HEK293 (cell line): ENCODE measurements around the gene PKNOX2.

ENCODE experiments used
- CTCF ChIA-PET: fragments of 350-600 bp; formaldehyde crosslinking; extraction: SDS; loops from one replicate; lab custom pipeline; 2021; ENCODE audit warnings: antibody characterized with exemption; lab: Yijun Ruan, JAX
- POLR2A ChIA-PET: fragments of 300-600 bp; formaldehyde crosslinking; extraction: SDS; loops from one replicate; lab custom pipeline; 2020; ENCODE audit warnings: antibody characterized with exemption, inconsistent platforms; lab: Yijun Ruan, JAX
- H3K27ac ChIP-seq: fragments of 200-500 bp; sonication (Bioruptor generic); 2 replicates; pipeline ENCODE4 v1.5.1; 2014; ENCODE audit warnings: low read depth, low read length, control low read depth, inconsistent platforms; ENCODE audit errors: extremely low read depth
- H3K36me3 ChIP-seq, 2 experiments: fragments of 200-500 bp in 1 of 2; sonication (Bioruptor generic) in 1 of 2; 1 replicate in 1 of 2; 2 replicates in 1 of 2; pipeline ENCODE4 v1.5.1; 2014 to 2017; ENCODE audit warnings: inconsistent platforms in 2 of 2, low read length in 2 of 2; ENCODE audit not compliant: control insufficient read depth in 2 of 2, insufficient read depth in 1 of 2
- H3K4me1 ChIP-seq: fragments of 200-500 bp; sonication (Bioruptor generic); 2 replicates; pipeline ENCODE4 v1.5.1; 2014; ENCODE audit warnings: mild to moderate bottlenecking, low read length, inconsistent platforms; ENCODE audit not compliant: control insufficient read depth, insufficient read depth
- H3K4me3 ChIP-seq: 2 replicates; pipeline ENCODE4 v1.5.1; 2011; ENCODE audit warnings: low read depth, mild to moderate bottlenecking, control low read depth, low read length, moderate library complexity
- H3K9me3 ChIP-seq: fragments of 200-500 bp; sonication (Bioruptor generic); 2 replicates; pipeline ENCODE4 v1.5.1; 2014; ENCODE audit warnings: low read depth, low read length, inconsistent platforms; ENCODE audit not compliant: control insufficient read depth, insufficient read depth
- GFI1B ChIP-seq: fragments of 450-650 bp; formaldehyde crosslinking; IDR thresholded peaks from 2 replicates; pipeline ENCODE4 v1.5.1; 2016; ENCODE audit warnings: missing biosample characterization, missing genetic modification characterization
- OVOL3 ChIP-seq: fragments of 450-650 bp; formaldehyde crosslinking; IDR thresholded peaks from 2 replicates; pipeline ENCODE4 v1.5.1; 2016; ENCODE audit warnings: missing biosample characterization, missing genetic modification characterization
- ZNF169 ChIP-seq: fragments of 450-650 bp; formaldehyde crosslinking; IDR thresholded peaks from 2 replicates; pipeline ENCODE4 v1.5.1; 2016; ENCODE audit warnings: missing biosample characterization, missing genetic modification characterization
- ZNF202 ChIP-seq: fragments of 450-650 bp; formaldehyde crosslinking; IDR thresholded peaks from 2 replicates; pipeline ENCODE4 v1.5.1; 2016; ENCODE audit warnings: missing biosample characterization, missing genetic modification characterization, borderline replicate concordance
- ZNF211 ChIP-seq: fragments of 450-650 bp; formaldehyde crosslinking; IDR thresholded peaks from 2 replicates; pipeline ENCODE4 v1.5.1; 2016; ENCODE audit warnings: low read depth, missing biosample characterization, missing genetic modification characterization
- ZNF274 ChIP-seq, 2 experiments: fragments of 200-500 bp in 1 of 2; fragments of 450-650 bp in 1 of 2; sonication (Bioruptor generic) in 1 of 2; formaldehyde crosslinking in 1 of 2; IDR thresholded peaks; 2 replicates each; pipeline versions ENCODE4 v1.5.1 to v1.6.1; 2014 to 2016; ENCODE audit warnings: borderline replicate concordance in 1 of 2, inconsistent platforms in 1 of 2, low read length in 1 of 2, missing biosample characterization in 1 of 2, missing genetic modification characterization in 1 of 2
- ZNF404 ChIP-seq: fragments of 450-650 bp; formaldehyde crosslinking; IDR thresholded peaks from 2 replicates; pipeline ENCODE4 v1.5.1; 2017; ENCODE audit warnings: missing biosample characterization, missing genetic modification characterization
- ZNF416 ChIP-seq: fragments of 450-650 bp; formaldehyde crosslinking; IDR thresholded peaks from 2 replicates; pipeline ENCODE4 v1.5.1; 2016; ENCODE audit warnings: missing biosample characterization, missing genetic modification characterization
- ZNF473 ChIP-seq: fragments of 450-650 bp; formaldehyde crosslinking; IDR thresholded peaks from 2 replicates; pipeline ENCODE4 v1.5.1; 2017; ENCODE audit warnings: missing biosample characterization, missing genetic modification characterization
- ZNF530 ChIP-seq: fragments of 450-650 bp; formaldehyde crosslinking; IDR thresholded peaks from 2 replicates; pipeline ENCODE4 v1.5.1; 2016; ENCODE audit warnings: low read depth, missing biosample characterization, missing genetic modification characterization
- ZNF549 ChIP-seq: fragments of 450-650 bp; IDR thresholded peaks from 2 replicates; pipeline ENCODE4 v1.5.1; 2018; ENCODE audit warnings: missing biosample characterization, missing genetic modification characterization, mild to moderate bottlenecking, inconsistent platforms, moderate library complexity
- ZNF701 ChIP-seq: fragments of 450-650 bp; formaldehyde crosslinking; IDR thresholded peaks from 2 replicates; pipeline ENCODE4 v1.5.1; 2016; ENCODE audit warnings: missing biosample characterization, missing genetic modification characterization
- ZNF776 ChIP-seq: fragments of 450-650 bp; formaldehyde crosslinking; IDR thresholded peaks from 2 replicates; pipeline ENCODE4 v1.5.0; 2017; ENCODE audit warnings: missing biosample characterization, missing genetic modification characterization, borderline replicate concordance
- ZNF792 ChIP-seq: fragments of 450-650 bp; formaldehyde crosslinking; IDR thresholded peaks from 2 replicates; pipeline ENCODE4 v1.5.1; 2016; ENCODE audit warnings: missing biosample characterization, missing genetic modification characterization
- TF ChIP-seq, protein P1 (sequence below): fragments of 450-650 bp; formaldehyde crosslinking; IDR thresholded peaks from 2 replicates; pipeline ENCODE4; 2016; ENCODE audit warnings: missing biosample characterization, missing genetic modification characterization
- TF ChIP-seq, protein P2 (sequence below): fragments of 450-650 bp; formaldehyde crosslinking; IDR thresholded peaks from 2 replicates; pipeline ENCODE4 v1.5.1; 2016; ENCODE audit warnings: missing biosample characterization, missing genetic modification characterization, low read depth
- TF ChIP-seq, protein P3 (sequence below): fragments of 450-650 bp; formaldehyde crosslinking; IDR thresholded peaks from 2 replicates; pipeline ENCODE4 v1.5.1; 2016; ENCODE audit warnings: missing biosample characterization, missing genetic modification characterization, borderline replicate concordance

Gene PKNOX2

DNA sequence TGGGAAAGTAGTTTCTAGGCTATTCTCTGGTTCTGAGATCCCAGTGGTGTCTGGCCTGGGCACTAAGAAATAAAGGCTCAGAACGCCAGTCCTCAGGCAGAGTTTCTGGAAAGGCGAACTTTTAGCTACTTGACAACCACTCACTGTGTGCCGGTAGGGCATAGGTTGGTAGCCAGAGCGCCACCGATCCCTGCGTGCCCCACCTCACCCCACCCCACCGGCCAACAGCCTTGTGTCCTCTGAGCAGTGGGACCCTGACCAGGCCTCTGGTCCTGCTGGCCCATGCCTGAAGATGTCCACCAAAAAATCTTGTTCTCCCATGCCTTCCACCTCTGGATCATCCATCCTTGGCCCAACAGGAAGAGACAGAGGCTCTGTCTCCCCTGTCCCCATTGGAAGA lies 213.5 kb downstream of the PKNOX2 start:
- TF ChIP-seq GFI1B (no peak), ZNF776 (tag by site-specific recombination) (no peak), ZNF549 (tag by site-specific recombination) (no peak), ZNF701 (tag by site-specific recombination) (no peak), ZNF404 (no peak), ZNF792 (tag by site-specific recombination) (no peak), ZNF416 (no peak), ZNF202 (tag by site-specific recombination) (no peak), OVOL3 (tag by site-specific recombination) (no peak)
- TF ChIP-seq, protein P1, sequence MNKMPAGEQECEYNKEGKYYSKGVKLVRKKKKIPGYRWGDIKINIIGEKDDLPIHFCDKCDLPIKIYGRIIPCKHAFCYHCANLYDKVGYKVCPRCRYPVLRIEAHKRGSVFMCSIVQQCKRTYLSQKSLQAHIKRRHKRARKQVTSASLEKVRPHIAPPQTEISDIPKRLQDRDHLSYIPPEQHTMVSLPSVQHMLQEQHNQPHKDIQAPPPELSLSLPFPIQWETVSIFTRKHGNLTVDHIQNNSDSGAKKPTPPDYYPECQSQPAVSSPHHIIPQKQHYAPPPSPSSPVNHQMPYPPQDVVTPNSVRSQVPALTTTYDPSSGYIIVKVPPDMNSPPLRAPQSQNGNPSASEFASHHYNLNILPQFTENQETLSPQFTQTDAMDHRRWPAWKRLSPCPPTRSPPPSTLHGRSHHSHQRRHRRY (tag by site-specific recombination) = no peak
- POLR2A ChIA-PET = interaction anchor here (0.7 kb wide), 1 partner anchor 31 kb away, joined by 3 read pairs; no protein-coding TSS in a partner anchor

DNA sequence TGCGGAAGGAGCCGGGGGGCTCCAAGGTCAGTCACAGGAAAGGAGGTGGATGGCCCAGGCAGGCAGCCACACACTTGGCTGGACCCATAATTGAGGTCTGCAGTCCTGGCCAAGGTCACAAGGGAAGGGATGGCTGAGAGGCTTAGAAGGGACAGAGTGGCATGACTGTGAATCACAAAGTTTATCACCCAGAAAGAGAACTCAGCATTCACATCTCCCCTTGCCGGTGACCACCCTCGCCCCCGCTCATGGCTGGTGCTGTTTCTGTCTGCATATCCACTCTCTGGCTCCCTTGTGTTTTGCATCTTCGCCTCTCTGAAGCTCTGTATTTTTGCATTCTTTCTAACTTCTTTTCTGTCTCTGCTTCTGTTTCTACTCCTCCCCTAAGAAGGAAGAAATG lies 214.0 kb downstream of the PKNOX2 start:
- ChIA-PET CTCF (no interaction called here), POLR2A (interaction anchor here (0.7 kb wide), 1 partner anchor 31 kb away, joined by 3 read pairs; no protein-coding TSS in a partner anchor)
- Histone ChIP-seq H3K9me3 (no peaks in the 10 kb centered on the region), H3K36me3 (no peaks in the 10 kb centered on the region), H3K4me1 (no peaks in the 10 kb centered on the region), H3K27ac (no peak overlapping the region), H3K4me3 (no peak overlapping the region)
- TF ChIP-seq, protein P2, sequence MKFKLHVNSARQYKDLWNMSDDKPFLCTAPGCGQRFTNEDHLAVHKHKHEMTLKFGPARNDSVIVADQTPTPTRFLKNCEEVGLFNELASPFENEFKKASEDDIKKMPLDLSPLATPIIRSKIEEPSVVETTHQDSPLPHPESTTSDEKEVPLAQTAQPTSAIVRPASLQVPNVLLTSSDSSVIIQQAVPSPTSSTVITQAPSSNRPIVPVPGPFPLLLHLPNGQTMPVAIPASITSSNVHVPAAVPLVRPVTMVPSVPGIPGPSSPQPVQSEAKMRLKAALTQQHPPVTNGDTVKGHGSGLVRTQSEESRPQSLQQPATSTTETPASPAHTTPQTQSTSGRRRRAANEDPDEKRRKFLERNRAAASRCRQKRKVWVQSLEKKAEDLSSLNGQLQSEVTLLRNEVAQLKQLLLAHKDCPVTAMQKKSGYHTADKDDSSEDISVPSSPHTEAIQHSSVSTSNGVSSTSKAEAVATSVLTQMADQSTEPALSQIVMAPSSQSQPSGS (tag by site-specific recombination) = no peak
- no peak for TF ChIP-seq ZNF473
- no peak for TF ChIP-seq ZNF169 (tag by site-specific recombination)
- no peak for TF ChIP-seq ZNF530 (tag by site-specific recombination)
- no peak for TF ChIP-seq ZNF211 (tag by site-specific recombination)
- TF ChIP-seq ZNF274 (IDR thresholded peaks at IDR 0.05; ENCODE audit: low read length) = no peak
- no peak for TF ChIP-seq ZNF274 (tag by site-specific recombination; IDR thresholded peaks at IDR 0.05; ENCODE audit: borderline replicate concordance)
- TF ChIP-seq, protein P3, sequence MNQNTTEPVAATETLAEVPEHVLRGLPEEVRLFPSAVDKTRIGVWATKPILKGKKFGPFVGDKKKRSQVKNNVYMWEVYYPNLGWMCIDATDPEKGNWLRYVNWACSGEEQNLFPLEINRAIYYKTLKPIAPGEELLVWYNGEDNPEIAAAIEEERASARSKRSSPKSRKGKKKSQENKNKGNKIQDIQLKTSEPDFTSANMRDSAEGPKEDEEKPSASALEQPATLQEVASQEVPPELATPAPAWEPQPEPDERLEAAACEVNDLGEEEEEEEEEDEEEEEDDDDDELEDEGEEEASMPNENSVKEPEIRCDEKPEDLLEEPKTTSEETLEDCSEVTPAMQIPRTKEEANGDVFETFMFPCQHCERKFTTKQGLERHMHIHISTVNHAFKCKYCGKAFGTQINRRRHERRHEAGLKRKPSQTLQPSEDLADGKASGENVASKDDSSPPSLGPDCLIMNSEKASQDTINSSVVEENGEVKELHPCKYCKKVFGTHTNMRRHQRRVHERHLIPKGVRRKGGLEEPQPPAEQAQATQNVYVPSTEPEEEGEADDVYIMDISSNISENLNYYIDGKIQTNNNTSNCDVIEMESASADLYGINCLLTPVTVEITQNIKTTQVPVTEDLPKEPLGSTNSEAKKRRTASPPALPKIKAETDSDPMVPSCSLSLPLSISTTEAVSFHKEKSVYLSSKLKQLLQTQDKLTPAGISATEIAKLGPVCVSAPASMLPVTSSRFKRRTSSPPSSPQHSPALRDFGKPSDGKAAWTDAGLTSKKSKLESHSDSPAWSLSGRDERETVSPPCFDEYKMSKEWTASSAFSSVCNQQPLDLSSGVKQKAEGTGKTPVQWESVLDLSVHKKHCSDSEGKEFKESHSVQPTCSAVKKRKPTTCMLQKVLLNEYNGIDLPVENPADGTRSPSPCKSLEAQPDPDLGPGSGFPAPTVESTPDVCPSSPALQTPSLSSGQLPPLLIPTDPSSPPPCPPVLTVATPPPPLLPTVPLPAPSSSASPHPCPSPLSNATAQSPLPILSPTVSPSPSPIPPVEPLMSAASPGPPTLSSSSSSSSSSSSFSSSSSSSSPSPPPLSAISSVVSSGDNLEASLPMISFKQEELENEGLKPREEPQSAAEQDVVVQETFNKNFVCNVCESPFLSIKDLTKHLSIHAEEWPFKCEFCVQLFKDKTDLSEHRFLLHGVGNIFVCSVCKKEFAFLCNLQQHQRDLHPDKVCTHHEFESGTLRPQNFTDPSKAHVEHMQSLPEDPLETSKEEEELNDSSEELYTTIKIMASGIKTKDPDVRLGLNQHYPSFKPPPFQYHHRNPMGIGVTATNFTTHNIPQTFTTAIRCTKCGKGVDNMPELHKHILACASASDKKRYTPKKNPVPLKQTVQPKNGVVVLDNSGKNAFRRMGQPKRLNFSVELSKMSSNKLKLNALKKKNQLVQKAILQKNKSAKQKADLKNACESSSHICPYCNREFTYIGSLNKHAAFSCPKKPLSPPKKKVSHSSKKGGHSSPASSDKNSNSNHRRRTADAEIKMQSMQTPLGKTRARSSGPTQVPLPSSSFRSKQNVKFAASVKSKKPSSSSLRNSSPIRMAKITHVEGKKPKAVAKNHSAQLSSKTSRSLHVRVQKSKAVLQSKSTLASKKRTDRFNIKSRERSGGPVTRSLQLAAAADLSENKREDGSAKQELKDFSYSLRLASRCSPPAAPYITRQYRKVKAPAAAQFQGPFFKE = no peak

More for the DNA sequence above, 213.5 kb downstream of the PKNOX2 start:
- Histone ChIP-seq H3K27ac (no peak overlapping the region), H3K9me3 (no peaks in the 10 kb centered on the region), H3K4me3 (no peak overlapping the region), H3K4me1 (no peaks in the 10 kb centered on the region), H3K36me3 (no peaks in the 10 kb centered on the region)
- CTCF ChIA-PET = interaction anchor here (0.6 kb wide), 2 partner anchors 26 to 96 kb away, joined by 3 to 4 read pairs; no protein-coding TSS in a partner anchor
